Neural cell (in vitro differentiated cells): ENCODE measurements around the gene ERBB4. TPM values are rescaled to one million over a fixed set of nuclear protein-coding genes. Genes with fewer than 3 reads are reported as not detected.

Source experiments
- H2AFZ ChIP-seq: fragments of 200-600, 300-800 bp; sonication (generic), shearing (Covaris generic); 2 replicates; pipeline ENCODE4 v1.6.0; 2014; ENCODE audit warnings: low read depth, mild to moderate bottlenecking, antibody characterized with exemption, low read length, moderate library complexity
- H3F3A ChIP-seq: fragments of 200-600 bp; shearing (Covaris generic); 2 replicates; pipeline ENCODE4 v1.6.1; 2016; ENCODE audit warnings: mild to moderate bottlenecking, moderate library complexity, mixed read lengths, antibody characterized with exemption, low read length; ENCODE audit not compliant: insufficient read depth, poor library complexity, severe bottlenecking
- H3K27ac ChIP-seq: fragments of 200-600, 300-800 bp; sonication (generic), shearing (Covaris generic); 2 replicates; pipeline ENCODE4 v1.5.1; 2014; ENCODE audit warnings: mild to moderate bottlenecking, low read length, moderate library complexity
- H3K27me3 ChIP-seq: fragments of 300-800, 200-600 bp; sonication (generic), shearing (Covaris generic); 2 replicates; pipeline ENCODE4 v1.6.0; 2014; ENCODE audit warnings: mild to moderate bottlenecking, low read depth, low read length, moderate library complexity; ENCODE audit not compliant: insufficient read depth
- H3K36me3 ChIP-seq: fragments of 300-800, 200-600 bp; sonication (generic), shearing (Covaris generic); 2 replicates; pipeline ENCODE4 v1.5.1; 2014; ENCODE audit warnings: mild to moderate bottlenecking, antibody characterized with exemption, low read length, moderate library complexity; ENCODE audit not compliant: insufficient read depth
- H3K4me2 ChIP-seq: fragments of 300-800, 200-600 bp; sonication (generic), shearing (Covaris generic); 2 replicates; pipeline ENCODE4 v1.6.0; 2014; ENCODE audit warnings: mild to moderate bottlenecking, low read length
- H3K4me3 ChIP-seq: fragments of 300-800, 200-600 bp; sonication (generic), shearing (Covaris generic); 2 replicates; pipeline ENCODE4 v1.5.1; 2014; ENCODE audit warnings: mild to moderate bottlenecking, low read length, moderate library complexity
- H3K79me2 ChIP-seq: fragments of 200-600 bp; shearing (Covaris generic); replicated peaks from 2 replicates; pipeline ENCODE4 v1.6.0; 2014; ENCODE audit warnings: mild to moderate bottlenecking, low read length, moderate library complexity; ENCODE audit not compliant: insufficient read depth
- H3K9ac ChIP-seq: fragments of 300-800, 200-600 bp; sonication (generic), shearing (Covaris generic); 2 replicates; pipeline ENCODE4 v1.6.1; 2016; ENCODE audit warnings: mild to moderate bottlenecking, low read length, mixed read lengths
- H3K9me2 ChIP-seq: fragments of 200-600 bp; shearing (Covaris generic); 2 replicates; pipeline ENCODE4 v1.6.1; 2016; ENCODE audit warnings: mild to moderate bottlenecking, low read length, mixed read lengths; ENCODE audit not compliant: insufficient read depth
- H3K9me3 ChIP-seq: fragments of 200-600, 300-800 bp; sonication (generic), shearing (Covaris generic); 2 replicates; pipeline ENCODE4 v1.6.1; 2016; ENCODE audit warnings: mild to moderate bottlenecking, mixed run types, low read length, moderate library complexity, mixed read lengths
- H4K20me1 ChIP-seq: fragments of 200-600 bp; shearing (Covaris generic); 2 replicates; pipeline ENCODE4 v1.6.1; 2016; ENCODE audit warnings: mild to moderate bottlenecking, mixed run types; ENCODE audit not compliant: insufficient read depth
- CTCF ChIP-seq: fragments of 450-650 bp; IDR thresholded peaks from 2 replicates; pipeline ENCODE4 v1.5.1; 2014; ENCODE audit warnings: antibody characterized with exemption, mild to moderate bottlenecking, moderate library complexity; ENCODE audit not compliant: poor library complexity, severe bottlenecking
- EZH2 ChIP-seq: fragments of 200-600, 300-800 bp; shearing (Covaris generic), sonication (generic); IDR thresholded peaks from 2 replicates; pipeline ENCODE4 v1.6.1; 2014; ENCODE audit warnings: antibody characterized with exemption, low read length, borderline replicate concordance, mild to moderate bottlenecking; ENCODE audit not compliant: insufficient read depth, poor library complexity, severe bottlenecking
- POLR2AphosphoS5 ChIP-seq: IDR thresholded peaks from 2 replicates; pipeline ENCODE4 v1.6.1; 2012
- REST ChIP-seq: IDR thresholded peaks from 2 replicates; pipeline ENCODE4 v1.6.1; 2012; ENCODE audit warnings: borderline replicate concordance
- SMC3 ChIP-seq: fragments of 450-650 bp; conservative IDR thresholded peaks from 2 replicates; pipeline ENCODE4 v1.6.1; 2014; ENCODE audit warnings: antibody characterized with exemption, mild to moderate bottlenecking, moderate library complexity; ENCODE audit not compliant: poor library complexity
- TAF1 ChIP-seq: IDR thresholded peaks from 2 replicates; pipeline ENCODE4 v1.6.1; 2012; ENCODE audit warnings: low read depth
- polyA plus RNA-seq: library from polyadenylated mRNA; depleted of rRNA; stranded (reverse); fragments of >200 nt; gene quantifications from 2 replicates; pipeline ENCODE4 v1.2.3, GENCODE V29; 2014

The ERBB4 gene
- polyA plus RNA-seq, 1 donor from 2014 or later, result 0.69 TPM

- no peaks in the 10 kb centered on the region for H3K9me2 ChIP-seq
- H2AFZ ChIP-seq, result no peak overlapping the region
- no peaks in the 10 kb centered on the region for H3K79me2 ChIP-seq
- H3K9me3 ChIP-seq, result no peaks in the 10 kb centered on the region
- no peak overlapping the region for H3K27ac ChIP-seq
- H3K9ac ChIP-seq, result no peak overlapping the region
- TF ChIP-seq EZH2, result no peak
- TF ChIP-seq POLR2AphosphoS5, result no peak
- no peak for TF ChIP-seq REST
- TF ChIP-seq TAF1, result no peak
- no peaks in the 10 kb centered on the region for H3K27me3 ChIP-seq
- no peaks in the 10 kb centered on the region for H3K36me3 ChIP-seq
- H4K20me1 ChIP-seq, result no peaks in the 10 kb centered on the region
- no peak overlapping the region for H3K4me2 ChIP-seq
- no peak overlapping the region for H3K4me3 ChIP-seq
- no peaks in the 10 kb centered on the region for H3F3A ChIP-seq
Observed at GRCh38 chr2:211413746-211414145, 1124.9 kb downstream of the ERBB4 start.

GRCh38 chr2:211408483-211408891 is 1130.1 kb downstream of the ERBB4 start:
- Histone ChIP-seq H3K27me3 (no peaks in the 10 kb centered on the region), H3K9me3 (no peaks in the 10 kb centered on the region), H3F3A (no peaks in the 10 kb centered on the region), H3K9me2 (no peaks in the 10 kb centered on the region), H3K27ac (no peak overlapping the region), H3K36me3 (no peaks in the 10 kb centered on the region), H2AFZ (no peak overlapping the region), H3K4me2 (no peak overlapping the region), H3K9ac (no peak overlapping the region), H4K20me1 (no peaks in the 10 kb centered on the region), H3K4me3 (no peak overlapping the region), H3K79me2 (no peaks in the 10 kb centered on the region)
- no peak for TF ChIP-seq EZH2
- no peak for TF ChIP-seq CTCF
- no peak for TF ChIP-seq SMC3

- Histone ChIP-seq H3K9ac (no peak overlapping the region), H3K9me2 (no peaks in the 10 kb centered on the region), H2AFZ (no peak overlapping the region), H3K4me3 (no peak overlapping the region), H3F3A (no peaks in the 10 kb centered on the region), H3K79me2 (no peaks in the 10 kb centered on the region), H3K27me3 (no peaks in the 10 kb centered on the region), H3K27ac (no peak overlapping the region), H3K36me3 (no peaks in the 10 kb centered on the region), H4K20me1 (no peaks in the 10 kb centered on the region), H3K9me3 (no peaks in the 10 kb centered on the region), H3K4me2 (no peak overlapping the region)
- TF ChIP-seq REST, result no peak
- no peak for TF ChIP-seq EZH2
- TF ChIP-seq CTCF, result no peak
Observed at GRCh38 chr2:211407076-211407475, 1131.5 kb downstream of the ERBB4 start.
